TTC549 (cell line): Measurements from ENCODE around the gene ZBTB8A.
"Not testable (repeated sequence)": the region's sequence is repeated elsewhere in the genome, so short reads cannot be mapped to it uniquely, and the experiment has no call there.

ENCODE experiments used
- FAIRE-seq: peaks from 2 replicates; lab custom pipeline; 2012; peaks lifted over from hg19 to GRCh38; lab: Jason Lieb, UNC

Gene ZBTB8A

DNA sequence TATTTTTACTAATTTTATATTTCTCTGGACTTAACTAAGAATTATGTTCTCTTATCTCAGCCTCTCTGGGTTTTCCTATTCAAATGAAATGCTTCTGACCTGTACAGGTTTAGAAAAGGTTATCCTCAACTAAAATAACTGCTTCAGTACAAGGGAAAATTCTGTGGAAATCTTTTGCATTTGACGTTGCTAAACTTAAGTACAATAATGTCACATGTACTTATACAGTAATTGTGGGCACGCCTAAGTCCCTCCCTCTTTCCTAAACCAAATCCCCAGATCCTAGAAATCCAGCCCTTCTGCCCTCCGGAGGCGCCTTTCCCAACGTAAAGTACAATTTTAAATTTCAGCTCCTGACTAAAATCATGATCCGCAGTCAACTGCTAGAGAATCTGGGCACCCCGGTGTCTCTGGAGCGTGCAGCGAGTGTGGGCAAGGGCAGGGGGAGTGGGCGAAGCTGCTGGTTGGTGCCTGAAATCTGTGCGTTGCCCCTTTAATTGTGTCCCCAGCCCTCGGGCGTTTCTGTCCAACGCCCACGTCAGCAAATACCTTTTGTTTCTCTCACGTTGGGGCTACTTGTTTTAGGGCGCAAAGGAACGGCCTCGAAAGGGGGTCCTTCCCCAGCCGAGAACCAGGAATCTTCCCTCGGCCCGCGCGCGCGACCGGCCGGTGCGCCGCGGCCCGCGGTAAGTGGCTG is at the start of gene ZBTB8A:
Gene ZBTB8A (plus strand): TSS at position 541 of the 697 bp plus-strand sequence. CDS start 53,505 bp downstream, outside the sequence.
- FAIRE-seq = no peak

DNA sequence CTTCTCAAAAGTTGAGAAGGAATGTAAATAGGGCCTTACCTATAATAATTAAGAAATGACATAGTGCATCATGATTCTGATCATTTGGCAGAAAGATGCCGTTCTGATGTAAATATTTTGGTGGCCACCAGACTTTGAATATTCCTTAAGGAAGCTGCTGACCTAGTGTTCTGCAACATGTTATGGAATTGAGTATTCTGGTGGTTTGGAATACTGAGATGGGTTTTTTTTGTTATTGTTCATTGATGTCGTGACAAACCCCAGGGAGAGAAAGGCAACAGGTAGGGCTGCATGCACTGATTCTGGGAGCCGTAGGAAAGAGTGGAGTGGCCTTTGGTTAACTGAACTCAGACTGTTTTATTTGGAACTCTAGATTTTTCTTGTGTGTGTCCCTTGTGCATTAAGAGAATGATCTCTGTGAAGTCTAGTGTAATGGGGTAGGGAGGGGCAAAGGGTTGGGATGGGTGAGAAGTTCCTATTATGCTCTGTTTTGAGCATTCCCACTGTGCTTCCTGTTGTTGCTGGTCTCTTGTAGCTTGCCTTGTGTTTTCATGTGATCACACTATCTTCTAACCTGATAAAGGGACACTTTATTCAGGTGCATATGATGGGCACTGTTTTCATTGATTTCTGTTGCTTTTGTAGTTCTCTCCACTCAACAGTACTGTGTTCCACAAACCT is 49.3 kb upstream of the ZBTB8A start:
- no peak for FAIRE-seq

DNA sequence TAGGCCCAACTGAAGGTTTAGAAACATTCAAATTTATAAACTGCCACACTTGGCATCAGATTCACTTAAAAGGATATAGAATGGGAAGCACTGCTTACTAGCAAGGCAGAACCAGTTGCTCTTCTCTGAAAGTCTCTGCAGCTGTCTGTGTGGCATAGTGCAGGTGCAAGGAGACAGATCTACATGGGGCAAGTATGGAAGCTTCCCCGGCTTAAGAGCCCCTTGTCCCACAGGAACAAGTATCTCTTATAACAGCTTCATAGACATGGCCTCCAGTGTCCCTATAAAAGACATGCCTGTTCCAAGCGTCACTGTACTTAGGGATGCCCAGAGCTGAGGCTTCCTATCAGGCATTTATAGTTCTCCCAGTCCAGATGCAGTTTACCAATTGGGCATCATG is 47.8 kb upstream of the ZBTB8A start:
- FAIRE-seq = no peak

DNA sequence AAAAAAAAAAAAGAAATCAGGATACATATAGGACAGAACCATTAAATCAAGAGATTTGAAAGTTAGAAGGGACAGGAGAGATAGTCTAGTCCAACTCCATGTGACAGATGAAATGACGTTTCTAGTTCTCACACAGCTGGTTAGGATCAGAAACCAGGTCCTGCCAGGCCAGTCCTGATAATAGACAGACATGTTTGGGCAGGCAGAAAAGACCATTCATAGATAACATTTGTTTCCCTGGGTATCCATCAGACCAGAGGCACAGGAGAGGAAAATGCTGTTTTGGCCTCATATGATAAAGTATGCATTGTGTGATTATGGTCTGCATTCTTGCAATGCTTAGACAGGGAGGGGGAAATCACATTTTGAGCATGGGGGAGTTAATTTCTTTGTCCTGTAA is 45.0 kb upstream of the ZBTB8A start:
- FAIRE-seq = no peak

DNA sequence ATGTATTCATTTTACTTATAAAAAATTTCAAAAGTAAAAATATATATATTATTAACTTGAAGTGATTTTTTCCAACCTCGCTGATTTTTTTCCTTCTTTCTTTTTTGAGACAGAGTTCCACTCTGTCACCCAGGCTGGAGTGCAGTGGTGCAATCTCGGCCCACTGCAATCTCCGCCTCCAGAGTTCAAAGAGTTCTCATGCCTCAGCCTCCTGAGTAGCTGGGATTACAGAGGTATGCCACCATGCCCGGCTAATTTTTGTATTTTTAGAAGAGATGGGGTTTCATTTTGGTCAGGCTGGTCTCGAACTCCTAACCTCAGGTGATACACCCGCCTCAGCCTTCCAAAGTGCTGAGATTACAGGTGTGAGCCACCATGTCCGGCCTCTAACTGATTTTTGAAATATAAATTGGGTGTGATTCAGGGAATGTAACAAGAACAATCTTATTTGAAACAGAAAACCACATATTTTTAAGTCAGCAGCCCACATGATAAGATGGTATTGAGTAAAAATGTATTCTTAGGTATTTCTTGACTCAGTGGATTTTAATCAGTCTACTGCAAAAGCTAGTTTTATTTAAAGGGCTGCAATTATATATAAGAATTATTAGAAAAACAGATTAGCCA is 44.4 kb upstream of the ZBTB8A start:
- FAIRE-seq = no peak

DNA sequence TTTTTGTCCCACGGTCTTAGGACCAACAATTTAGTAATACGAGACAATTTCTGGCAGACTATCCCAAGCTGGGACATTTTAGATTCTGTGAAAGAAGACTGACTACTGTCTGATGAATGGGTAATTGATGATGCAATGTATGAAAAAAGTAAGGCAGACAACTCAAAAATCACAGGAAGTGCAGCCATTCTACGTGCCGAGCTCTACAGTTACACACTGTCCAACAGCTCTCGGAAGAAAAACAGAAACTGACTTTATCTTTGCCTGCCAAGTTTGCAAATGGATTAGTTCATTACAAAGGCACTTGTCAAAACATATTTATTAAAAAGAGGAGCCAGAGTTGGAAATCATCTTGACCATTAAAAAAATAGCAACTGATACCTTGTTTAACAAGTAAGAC is 43.1 kb upstream of the ZBTB8A start:
- no peak for FAIRE-seq

DNA sequence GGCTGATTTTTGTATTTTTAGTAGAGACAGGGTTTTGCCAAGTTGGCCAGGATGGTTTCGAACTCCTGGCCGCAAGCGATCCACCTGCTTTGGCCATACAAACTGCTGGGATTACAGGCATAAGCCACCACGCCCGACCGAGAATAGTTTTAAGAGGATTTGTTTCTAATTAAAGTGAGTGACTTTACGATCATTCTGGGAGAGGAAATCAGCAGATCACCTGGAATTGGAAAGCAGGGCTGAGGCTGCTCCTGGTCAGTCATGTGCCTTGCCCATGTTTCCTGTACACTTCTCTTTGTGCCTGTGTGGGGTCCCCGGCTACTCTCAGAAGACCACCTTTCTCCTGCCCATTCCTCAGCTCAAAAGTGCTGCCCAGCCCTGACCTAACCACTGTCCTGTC is 40.5 kb upstream of the ZBTB8A start:
- FAIRE-seq = no peak

DNA sequence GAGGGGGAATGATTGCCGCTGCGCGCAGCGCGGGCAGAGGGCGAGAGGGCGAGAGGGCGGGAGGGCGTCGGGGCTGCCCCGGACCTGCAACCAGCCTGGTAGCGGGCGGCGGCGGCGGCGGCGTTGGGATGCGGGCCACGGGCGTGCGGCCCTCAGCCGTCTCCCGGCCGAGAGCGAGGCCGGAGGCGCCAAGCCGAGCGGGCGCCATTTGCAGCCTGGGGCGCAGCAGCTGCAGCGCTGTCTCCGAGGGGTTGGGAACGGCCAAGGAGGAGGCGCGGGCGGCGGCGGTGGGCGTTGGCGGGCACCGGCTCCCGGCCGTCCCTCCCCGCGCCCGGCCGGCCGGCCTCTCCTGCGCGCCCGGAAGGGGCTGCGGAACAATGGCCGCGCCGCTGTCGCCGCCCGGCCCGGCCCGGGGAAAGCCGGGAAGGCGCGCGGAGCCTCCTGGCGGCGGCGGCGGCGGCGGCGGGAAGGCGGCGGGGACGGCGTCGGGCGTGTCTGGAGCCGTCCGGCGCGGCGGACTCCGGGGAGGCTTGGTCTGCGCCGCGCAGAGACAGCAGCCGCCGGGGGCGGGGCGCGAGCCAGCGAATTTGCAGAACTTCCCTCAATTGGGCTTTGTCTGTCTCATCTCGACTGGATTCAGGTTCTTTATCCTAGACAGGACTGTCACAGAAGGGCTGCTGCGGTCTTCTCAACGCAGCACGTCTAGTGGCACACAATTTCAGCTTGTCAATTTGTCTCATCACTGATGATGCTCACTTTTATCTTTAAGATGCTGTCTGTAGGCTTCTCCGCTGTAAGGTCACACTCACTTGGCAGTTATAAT is 38.6 kb upstream of the ZBTB8A start:
- no peak for FAIRE-seq

DNA sequence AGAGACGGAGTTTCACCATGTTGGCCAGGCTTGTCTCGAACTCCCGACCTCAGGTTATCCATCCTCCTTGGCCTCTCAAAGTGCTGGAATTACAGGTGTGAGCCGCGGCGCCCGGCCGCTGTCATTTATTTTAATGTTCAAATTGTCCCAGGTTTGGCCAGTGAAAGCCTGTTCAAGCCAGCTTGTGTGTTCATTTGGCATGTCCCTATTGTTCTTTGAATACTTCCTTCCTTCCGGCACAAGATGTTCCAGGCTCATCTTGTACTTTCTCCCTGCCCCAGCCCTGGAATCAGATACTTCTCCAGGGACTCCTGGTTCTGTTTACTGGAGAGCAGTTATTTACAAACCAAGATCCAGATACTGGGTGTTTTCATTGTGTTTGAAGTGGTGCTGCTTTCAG is 37.4 kb upstream of the ZBTB8A start:
- FAIRE-seq = no peak

DNA sequence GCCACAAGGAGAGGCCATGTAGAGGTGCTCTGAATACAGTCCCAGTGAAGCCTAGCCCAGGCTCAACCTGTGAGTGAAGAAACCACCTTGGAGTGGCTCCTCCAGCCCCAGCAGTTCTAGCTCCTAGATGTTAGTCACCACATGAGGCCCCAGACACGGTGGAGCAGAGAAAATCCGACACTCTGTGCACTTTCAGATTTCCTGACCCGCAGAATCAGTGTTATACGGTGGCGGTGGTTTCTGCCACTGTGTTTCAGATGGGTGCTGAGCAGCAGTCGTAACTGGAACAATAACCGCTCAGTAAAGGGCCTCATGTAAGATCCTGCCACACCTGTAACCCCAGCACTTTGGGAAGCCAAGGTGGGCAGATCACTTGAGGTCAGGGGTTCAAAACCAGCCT is 36.1 kb upstream of the ZBTB8A start:
- no peak for FAIRE-seq

DNA sequence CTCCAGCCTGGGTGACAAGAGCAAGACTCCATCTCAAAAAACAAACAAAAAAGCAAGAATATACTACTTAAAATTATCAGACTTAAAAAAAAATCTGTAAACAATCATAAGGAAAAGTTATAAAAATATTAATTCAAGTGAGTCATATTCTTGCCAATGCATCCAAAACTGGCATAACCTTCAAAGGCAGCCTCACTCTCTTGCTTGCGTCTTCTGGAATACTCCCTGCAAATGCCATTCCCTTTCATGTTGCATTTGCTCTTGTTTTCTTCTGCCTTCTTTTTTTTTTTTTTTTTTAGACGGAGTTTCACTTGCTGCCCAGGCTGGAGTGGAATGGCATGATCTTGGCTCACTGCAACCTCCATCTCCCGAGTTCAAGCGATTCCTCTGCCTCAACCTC is 32.2 kb upstream of the ZBTB8A start:
- no peak for FAIRE-seq

DNA sequence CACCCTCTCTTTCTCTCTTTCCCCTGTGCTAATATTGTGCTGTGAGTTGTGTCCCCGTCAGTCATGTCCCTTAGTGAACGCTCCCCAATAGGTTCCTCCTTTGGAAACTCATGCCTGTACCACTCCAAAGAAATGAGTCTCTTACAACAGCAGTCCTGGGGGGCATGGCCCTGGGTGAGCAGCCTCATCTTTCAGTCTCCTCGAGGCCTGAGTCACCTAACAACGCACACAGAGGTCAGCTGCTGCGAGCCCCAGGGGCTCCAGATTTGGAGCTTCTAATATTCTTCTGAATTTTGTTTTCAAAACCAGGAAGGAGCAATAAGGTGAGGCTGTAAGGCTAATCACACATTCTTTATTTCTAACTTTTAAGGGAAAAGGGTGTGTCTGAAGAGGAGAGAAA is 30.5 kb upstream of the ZBTB8A start:
- FAIRE-seq = no peak

DNA sequence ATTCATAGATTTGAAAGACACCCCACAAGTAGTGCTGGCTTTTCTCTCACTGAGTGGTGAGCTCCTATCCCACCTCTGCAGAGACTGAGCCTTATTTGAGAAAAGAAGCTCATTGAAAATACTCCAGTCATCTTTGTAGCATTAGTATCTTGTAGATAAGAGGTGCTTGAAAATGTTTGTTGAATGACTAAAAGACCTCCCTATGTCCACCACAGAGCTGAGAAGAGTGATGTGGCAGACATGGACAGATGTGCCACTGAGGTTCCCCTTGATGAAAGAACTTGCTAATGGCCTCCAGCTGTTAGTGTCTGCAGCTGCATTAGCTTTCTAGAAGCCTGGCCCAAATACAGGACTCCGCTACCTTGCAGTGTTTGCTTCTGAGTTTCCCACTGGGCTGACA is 29.3 kb upstream of the ZBTB8A start:
- no peak for FAIRE-seq

DNA sequence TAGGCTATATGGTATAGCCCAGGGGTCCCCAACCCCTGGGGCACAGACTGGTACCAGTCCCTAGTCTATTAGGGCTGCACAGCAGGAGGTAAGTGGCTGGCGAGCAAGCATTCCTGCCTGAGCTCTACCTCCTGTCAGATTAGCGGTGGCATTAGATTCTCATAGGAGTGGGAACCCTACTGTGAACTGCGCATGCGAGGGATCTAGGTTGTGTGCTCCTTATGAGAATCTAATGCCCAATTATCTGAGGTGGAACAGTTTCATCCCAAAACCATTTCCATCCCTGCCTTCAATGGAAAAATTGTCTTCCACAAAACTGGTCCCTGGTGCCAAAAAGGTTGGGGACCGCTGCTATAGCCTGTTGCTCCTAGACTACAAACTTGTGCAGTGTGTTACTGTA is 22.8 kb upstream of the ZBTB8A start:
- no peak for FAIRE-seq

DNA sequence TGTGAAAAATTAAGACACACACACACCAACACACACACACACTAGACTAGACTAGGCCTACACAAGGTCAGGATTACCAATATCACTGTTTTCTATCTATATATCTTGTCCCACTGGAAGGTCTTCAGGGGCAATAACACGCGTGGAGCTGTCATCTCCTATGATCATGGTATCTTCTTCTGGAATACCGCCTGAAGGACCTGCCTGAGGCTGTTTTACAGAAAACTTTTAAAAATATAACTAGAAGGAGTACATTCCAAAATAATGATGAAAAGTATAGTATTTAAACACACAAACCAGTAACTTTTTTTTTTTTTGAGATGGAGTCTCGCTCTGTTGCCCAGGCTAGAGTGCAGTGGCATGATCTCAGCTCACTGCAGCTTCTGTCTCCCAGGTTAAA is 20.3 kb upstream of the ZBTB8A start:
- FAIRE-seq = no peak

DNA sequence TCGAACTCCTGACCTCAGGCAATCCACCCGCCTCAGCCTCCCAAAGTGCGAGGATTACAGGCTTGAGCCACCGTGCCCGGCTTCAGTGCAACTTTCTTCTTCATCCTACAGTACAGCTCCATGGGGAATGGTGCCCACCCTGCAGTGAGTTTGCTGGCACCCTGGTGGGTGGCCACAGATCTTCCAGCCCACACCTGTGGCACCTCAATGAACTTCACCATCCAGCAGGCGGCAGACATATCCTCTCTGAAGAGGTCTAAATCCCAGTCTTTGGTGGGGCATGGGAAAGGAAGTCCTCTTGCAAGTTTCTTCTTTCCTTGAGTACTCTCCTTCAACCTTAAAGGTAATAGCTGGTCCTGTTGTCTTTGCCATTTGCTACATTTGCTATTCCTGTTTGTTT is 18.1 kb upstream of the ZBTB8A start:
- FAIRE-seq = no peak

DNA sequence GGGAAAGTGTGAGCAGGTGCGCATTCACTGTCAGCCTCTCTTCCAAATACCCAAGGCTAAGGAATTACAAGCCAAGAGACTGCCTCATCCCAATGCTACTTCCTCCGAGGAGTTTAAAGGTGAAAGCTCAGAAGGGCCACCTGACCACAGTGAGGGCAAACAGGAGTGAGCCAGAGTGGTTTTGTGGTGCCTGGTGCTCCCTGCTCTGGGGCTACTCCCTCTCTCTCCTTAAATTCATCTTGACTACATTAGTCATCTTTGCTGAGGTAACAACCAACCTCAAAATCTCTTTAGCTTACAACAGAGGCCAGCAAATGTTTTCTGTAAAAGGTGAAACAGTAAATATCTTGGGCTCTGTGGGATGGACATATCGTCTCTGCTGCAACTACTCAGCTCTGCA is 14.2 kb upstream of the ZBTB8A start:
- FAIRE-seq = no peak

DNA sequence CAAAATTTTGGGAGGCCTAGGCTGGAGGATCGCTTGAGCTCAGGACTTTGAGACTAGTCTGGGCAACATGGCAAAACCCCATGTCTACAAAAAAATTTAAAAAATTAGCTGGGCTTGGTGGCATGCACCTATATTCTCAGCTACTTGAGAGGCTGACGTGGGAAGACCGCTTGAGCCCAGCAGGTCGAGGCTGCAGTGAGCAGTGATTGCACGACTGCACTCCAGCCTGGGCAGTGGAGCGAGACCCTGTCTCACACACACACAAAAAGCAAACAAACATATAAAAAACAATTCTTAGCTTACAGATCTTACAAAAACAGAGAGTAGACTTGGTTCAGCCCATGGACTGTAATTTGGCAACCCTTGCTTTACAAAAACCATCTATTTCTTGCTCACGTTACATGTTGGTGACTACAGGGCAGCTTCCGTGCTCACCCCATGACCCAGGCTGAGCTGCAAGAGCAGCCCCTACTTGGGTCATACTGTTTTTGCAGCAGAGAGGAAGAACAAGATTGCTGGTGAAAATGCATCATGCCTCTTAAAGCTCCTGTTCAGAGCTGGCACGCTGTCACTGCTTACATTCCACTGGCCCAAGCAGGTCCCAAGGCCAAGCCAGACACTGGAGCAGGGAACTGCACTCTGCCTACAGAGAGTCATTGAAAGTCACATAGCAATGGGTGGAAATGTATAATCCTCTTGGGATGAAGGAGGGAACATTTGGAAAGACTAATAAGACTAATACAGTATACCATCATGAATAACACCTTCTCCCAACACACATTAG is 13.4 kb upstream of the ZBTB8A start:
- no peak for FAIRE-seq

DNA sequence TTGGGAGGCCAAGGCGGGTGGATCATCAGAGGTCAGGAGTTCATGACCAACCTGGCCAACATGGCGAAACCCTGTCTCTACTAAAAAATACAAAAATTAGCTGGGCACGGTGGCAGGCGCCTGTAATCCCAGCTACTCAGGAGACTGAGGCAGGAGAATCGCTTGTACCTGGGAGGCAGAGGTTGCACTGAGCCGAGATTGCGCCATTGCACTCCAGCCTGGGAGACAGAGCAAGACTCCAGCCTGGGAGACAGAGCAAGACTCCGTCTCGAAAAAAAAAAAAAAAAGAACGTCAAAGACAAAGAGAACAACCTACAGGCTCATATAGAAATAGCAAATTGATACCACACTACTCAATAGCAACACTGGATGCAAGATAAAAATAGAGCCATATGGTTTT is 10.7 kb upstream of the ZBTB8A start:
- not testable (repeated sequence) for FAIRE-seq

DNA sequence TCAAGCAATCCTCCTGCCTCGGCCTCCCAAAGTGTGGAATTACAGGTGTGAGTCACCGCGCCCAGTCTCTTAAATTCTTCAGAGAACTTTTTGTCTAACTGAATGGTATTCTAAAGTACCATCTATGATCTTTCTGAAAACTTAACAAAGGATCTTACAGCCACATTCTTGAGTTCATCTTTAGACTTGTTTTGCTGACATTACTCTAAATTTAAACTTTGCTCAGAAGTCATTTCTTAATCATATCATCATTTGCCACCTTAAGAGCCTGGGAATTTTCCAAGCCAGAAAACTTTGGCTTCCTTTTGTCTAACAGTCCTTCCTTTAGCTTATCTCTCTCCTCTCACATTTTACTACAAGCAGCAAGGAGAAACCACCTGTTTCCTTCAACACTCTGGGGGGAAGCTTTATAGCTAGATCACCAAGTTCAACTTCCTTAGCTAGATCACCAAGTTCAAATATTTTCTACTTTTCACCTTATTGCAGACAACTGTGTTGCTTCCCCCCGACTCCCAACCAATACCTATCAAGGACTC is 5.4 kb upstream of the ZBTB8A start:
- FAIRE-seq = no peak

DNA sequence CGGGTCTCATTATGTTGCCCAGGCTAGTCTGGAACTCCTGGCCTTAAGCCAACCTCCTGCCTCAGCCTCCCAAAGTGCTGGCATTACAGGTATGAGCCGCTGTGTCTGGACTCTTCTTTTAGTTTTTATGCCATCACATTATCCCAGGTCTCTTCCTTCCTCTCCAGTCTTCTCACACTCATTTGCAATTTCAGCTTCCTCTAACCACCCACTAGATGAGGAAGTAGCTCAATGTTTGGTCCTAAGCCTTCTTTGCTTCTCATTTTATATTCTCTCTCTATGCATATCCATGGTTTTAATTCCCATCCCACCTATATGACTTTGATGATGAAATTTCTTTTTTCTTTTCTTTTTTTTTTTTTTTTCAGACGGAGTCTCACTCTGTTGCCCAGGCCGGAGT is 3.1 kb upstream of the ZBTB8A start:
- FAIRE-seq = no peak

DNA sequence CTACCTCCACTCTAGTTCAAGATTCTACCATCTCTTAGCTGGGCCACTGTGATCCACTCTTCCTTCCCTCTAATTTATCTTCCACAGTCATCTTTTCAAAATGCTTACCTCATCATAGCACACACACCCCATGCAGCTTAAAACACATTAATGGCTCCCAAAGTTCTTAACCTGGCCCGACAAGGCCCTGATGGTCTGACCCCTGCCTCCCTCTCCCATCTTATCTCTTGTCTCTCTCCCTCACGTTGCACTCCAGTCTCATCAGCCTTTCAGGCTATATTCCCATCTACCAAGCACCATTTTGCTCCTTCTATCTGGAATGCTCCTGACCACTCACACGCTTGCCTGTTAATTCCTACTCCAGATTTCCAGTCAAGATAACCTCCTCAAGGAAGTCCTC is 2.5 kb upstream of the ZBTB8A start:
- FAIRE-seq = no peak
